ENCODE results near the gene KRTAP10-1. TPM values are rescaled to one million over a fixed set of nuclear protein-coding genes. Genes with fewer than 3 reads are reported as not detected.

Gene KRTAP10-1
- total and polyA plus RNA-seq, 2 of the 8 experiments (the other 6 are each of a cell fraction or from before 2014, with no cell fraction given) = 0.08 TPM; not detected in 1

- TF ChIP-seq ATF2 (IDR thresholded peaks at IDR 0.05; ENCODE audit: low read length) (no peak), KDM5A (IDR thresholded peaks at IDR 0.05; ENCODE audit: low read length) (no peak)
Measured at GRCh38 chr21:44515359-44516165, 24.4 kb downstream of the KRTAP10-1 start (continued).

Data from H1 (cell line).